ENCODE data around the gene NEK4. TPM values are rescaled to one million over a fixed set of nuclear protein-coding genes. Genes with fewer than 3 reads are reported as not detected.

NEK4 gene
- total and polyA plus RNA-seq, 2 of the 13 experiments (the other 11 are each of a cell fraction or from before 2014, with no cell fraction given): 16.5 to 38.0 TPM

GRCh38 chr3:52731590-52731989, 39.1 kb downstream of the NEK4 start (continued):
- TF ChIP-seq ZNF609 (CRISPR knock-in tag; IDR thresholded peaks at IDR 0.05; ENCODE audit: borderline replicate concordance) (no peak), E2F2 (CRISPR knock-in tag; IDR thresholded peaks at IDR 0.05; ENCODE audit: borderline replicate concordance) (no peak), ZFY (CRISPR knock-in tag; IDR thresholded peaks at IDR 0.05) (no peak), SRF (IDR thresholded peaks at IDR 0.05; ENCODE audit: low read depth, low read length) (no peak), CENPBD1 (CRISPR knock-in tag; IDR thresholded peaks at IDR 0.05; ENCODE audit: borderline replicate concordance, low read depth) (no peak), ZGPAT (CRISPR knock-in tag; IDR thresholded peaks at IDR 0.05) (no peak), RAD51 (IDR thresholded peaks at IDR 0.05; ENCODE audit: borderline replicate concordance) (no peak), ZMYM2 (CRISPR knock-in tag; IDR thresholded peaks at IDR 0.05) (no peak), ZNF761 (CRISPR knock-in tag; conservative IDR thresholded peaks at IDR 0.05) (no peak), TRIM24 (CRISPR knock-in tag; IDR thresholded peaks at IDR 0.05) (no peak)

All from HepG2 (cell line).